NCI-H69 (cell line): Measurements from ENCODE around the gene YWHAQ.

ENCODE experiments used
- DNase-seq: peaks from one replicate; lab custom pipeline; 2025; lab: John Stamatoyannopoulos, UW

The YWHAQ gene

GRCh38 chr2:9630736-9631552, at the start of gene YWHAQ:
TSS of gene YWHAQ (minus strand) at chr2:9630997. CDS start at chr2:9630452, 545 bp downstream.
- peak; percentile 97 for DNase-seq

DNA sequence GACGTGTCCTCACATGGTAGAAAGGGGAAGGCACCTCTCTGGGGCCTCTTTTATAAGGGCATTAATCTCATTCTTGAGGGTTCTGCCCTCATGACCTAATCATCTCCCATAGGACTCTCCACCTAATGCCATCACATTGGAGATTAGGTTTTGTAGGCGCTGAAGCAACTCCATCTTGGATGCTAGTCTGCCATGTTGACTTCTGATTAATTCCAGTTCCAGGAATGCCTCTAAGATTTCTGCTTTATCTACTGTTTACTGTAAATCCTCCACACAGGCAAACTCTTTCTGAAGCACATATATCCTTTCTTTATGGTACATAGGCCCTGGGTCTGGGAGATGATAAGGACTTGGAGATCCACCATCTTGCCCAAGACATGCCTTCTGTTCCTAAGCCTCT, 49.3 kb upstream of the YWHAQ start:
- no peak for DNase-seq

GRCh38 chr2:9679218-9679617, 48.4 kb upstream of the YWHAQ start:
- DNase-seq: no peak

DNA sequence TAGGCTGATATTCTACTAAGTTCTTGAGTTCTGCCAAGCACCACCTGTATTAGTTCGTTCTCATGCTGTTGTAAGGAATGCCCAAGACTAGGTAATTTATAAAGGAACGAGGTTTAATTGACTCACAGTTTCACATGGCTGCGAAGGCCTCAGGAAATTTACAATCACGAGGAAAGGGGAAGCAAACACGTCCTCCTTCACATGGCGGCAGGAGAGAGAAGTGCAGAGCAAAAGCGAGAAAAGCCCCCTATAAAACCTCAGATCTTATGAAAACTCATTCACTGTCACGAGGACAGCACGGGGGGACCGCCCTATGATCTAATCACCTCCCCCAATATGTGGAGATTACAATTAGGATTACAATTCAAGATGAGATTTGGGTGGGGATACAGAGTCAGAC, 47.7 kb upstream of the YWHAQ start:
- DNase-seq: no peak

DNA sequence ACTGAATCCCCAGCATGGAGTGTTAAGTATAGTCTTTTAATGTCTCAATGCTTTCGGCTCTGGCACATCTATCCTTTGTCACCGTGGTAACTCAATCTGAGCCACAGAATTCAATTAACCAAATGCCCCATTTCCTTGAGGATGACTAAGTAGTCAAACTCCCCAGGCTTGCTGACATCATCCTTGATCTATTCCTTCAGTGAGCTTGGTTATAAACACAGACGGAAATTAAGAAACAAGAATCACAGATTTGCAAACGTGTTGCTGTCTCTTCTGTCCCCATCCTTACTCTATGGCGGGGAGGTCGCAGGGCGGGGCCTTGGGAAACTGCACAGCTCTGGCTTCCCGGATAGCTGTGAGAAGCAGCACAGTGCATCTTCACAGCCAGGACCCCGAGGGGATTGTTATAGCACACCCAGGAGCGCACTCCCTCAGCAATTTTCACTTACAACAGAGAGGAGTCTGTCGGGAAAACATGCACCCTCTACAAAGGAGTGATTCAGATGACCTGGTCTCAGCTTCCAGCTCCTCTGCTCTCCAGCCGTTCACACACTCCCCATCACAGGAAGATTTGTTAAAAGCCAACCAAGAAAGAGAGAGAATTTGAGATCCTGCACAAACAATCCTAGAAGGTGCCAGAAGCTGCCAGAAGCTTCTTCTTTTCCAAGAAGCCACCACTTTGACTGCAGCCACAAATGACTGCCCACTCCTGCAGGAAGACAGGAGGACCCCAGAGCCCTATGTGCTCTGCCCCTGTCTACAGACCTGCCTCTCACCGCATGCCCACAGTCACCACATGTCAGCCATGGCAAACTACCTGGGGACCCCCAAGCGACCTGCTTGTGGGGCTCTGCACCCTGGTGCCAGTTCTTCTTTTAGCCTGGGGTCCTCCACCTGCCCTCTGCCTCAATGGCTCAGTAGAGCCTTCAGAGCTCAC, 44.9 kb upstream of the YWHAQ start:
- DNase-seq: peak; percentile 43

DNA sequence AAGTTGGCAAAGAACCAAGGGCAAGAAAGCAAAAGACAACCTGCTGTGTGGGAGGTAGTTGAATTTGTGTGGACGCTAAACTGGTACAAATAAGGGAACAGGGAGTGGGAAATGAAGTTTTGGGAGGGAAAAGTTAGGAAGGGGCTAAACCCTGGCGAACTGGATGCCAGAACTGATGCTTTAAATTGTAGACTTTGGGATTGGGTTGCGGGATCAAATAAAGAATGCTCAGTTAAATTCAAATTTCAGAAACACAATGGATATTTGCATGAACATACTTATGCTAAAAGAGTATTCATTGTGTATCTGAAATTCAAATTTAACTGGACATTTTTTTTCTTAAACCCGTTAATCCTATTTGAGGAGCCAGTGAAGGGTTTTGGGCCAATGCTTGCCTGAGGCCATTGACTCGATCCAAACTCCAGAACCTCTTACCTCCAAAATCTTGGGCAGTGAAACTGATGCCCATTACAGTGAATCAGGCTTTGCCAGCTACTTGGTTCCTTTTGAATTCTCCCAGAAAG, 44.2 kb upstream of the YWHAQ start:
- DNase-seq: no peak

- DNase-seq: no peak
These were observed 43.2 kb upstream of the YWHAQ start for GRCh38 chr2:9673914-9674481.

- DNase-seq: peak; percentile 80
These were observed 38.0 kb upstream of the YWHAQ start for GRCh38 chr2:9668687-9669345.

GRCh38 chr2:9667826-9668225, 37.0 kb upstream of the YWHAQ start:
- DNase-seq: no peak

DNA sequence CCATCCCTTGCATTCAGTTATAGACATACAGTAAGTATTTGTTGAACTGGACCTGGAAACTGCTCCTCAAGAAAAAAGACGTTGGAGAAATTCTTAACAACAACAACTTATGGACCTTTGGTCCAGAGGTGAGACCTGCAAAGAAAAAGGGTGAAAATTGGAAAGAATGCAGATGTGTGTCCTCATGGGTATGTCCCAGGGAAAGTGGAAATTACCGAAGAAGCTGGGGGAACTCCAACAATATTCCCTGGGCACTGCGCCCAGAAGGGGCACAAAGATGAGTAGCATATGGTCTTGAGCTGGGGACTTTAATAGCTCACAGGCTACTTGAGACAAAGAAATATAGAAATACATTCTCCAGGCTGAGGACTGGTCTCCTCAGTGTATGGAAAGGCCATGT, 35.5 kb upstream of the YWHAQ start:
- peak; percentile 9 for DNase-seq

- DNase-seq: peak; percentile 4
These were observed 35.1 kb upstream of the YWHAQ start for GRCh38 chr2:9665898-9666297.

GRCh38 chr2:9664365-9664764, 33.6 kb upstream of the YWHAQ start:
- no peak for DNase-seq

DNA sequence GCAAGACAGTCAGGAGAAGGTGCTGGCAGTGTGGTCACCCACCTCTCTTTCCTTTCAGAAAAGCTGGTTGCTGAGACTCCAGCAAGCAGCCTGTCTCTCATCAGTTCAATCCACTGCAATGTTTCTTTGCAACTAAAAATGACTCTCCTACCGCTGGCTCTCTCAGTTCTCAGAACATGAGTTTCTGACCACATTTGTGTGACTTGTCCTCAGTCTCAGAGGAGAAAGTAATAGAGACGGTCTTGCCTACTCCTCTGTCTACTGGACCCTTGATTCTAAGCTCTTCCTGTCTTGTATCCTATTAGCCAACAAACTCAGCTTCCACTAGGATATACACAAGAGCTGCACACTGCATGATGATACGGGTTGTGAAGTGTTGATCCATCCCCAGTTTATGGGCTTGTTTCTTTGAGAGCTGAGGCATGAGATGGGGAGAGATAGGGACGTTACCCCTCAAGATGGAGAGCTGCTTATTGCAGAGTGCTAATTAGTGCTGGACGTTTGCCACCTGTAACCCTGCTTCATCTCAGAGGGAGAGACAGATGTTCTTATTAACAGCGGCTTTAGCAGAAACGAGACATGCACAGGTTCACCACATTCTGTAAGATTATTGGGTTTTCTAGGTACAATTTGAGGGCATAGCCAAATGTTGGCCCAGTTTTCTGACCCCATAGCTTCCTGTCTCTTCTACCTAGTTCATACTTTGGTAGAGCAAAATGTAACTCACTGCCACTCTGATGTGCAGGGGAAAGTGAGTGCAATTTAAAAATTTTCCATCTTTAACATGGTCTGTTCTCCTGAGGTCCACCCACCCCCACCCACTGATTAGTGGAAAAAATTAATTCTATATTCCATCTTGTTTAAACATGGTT, 32.4 kb upstream of the YWHAQ start:
- DNase-seq: peak; percentile 73

- DNase-seq: no peak
These were observed 30.5 kb upstream of the YWHAQ start for GRCh38 chr2:9661261-9661660.

DNA sequence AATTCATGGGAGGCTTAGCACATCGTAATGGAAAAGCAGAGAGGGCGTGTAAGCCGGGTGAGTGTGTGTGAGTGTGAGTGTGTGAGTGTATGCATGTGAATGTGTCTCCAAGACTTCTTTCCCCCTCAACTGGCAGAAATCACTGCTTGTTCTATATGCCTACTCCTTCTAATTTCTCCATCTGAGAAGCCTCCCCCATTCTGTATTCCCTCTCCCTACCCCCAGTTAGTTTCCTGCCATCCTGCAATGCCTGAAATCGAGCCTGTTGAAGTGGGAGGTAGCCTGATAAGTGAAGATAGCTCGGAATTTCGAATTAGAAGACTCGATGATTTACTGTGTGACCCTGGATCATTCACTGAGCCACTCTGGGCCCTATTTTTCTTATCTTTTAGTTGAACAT, 30.0 kb upstream of the YWHAQ start:
- no peak for DNase-seq

DNA sequence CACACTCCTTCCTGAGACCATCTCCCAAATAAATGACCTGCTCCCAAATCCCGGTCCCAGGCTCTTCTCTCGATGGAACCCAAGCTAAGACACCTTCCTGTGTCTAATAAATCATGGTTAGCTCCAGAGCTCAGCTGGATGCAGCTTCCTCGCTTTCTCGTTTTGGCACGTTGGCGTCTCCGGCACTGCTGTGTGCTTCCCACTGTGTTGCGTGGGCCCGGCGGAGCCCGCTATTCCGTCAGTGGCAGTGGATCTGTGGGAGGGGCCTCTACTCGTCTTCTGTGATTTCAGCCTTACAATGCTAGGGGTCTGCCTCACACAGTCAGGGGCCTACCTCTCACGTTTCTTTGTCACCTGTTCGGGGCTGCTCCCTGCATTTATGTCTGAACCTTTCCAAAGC, 29.4 kb upstream of the YWHAQ start:
- no peak for DNase-seq

- no peak for DNase-seq
These were observed 28.2 kb upstream of the YWHAQ start for GRCh38 chr2:9658972-9659371.

DNA sequence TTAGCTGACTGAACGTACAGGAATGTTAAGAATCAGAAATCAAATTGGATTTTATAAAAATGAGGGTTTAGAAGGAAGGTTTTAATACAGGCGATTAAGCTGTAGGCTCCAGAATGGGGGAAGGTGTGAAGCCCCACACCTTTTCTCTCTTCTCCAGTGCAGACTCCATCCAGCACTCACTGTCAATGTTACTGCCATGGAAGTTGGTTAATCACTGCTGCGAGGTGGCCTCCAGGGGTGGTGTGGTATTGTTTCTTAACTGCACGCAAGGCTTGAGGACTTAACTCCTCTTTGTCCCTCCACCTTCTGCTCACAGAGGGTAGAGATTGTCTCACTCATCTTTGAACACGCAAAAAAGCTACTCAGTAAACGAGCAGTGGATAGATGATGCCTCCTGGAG, 26.9 kb upstream of the YWHAQ start:
- DNase-seq: peak; percentile 51

DNA sequence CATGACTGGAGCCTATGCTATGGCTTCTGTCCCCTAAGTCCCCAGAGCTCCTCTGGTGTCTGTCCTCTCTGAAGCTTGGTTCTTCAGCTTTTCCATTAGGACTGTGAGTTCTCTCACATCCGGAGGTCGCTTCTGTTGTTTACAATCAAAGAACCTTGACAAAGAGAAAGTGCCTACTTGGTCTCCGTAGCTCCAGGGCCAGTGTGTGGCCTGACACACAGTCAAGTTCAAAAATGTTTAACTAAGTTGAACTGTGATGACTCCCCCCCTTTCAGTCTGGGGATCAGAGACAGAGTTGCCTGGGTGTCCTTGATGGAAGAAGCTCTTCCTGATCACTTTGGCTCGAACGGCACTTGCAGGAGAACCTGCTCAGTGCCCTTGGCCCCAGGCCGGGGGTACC, 26.3 kb upstream of the YWHAQ start:
- no peak for DNase-seq

GRCh38 chr2:9656270-9656766, 25.5 kb upstream of the YWHAQ start:
- peak; percentile 68 for DNase-seq
